HEK293 (cell line): ENCODE data around the gene GNG5.
A peak's percentile ranks its signal among the peaks of the same experiment; 100 is the strongest.

Experiments used
- PRDM1 ChIP-seq: fragments of 450-650 bp; formaldehyde crosslinking; IDR thresholded peaks from 2 replicates; pipeline ENCODE4; 2016; ENCODE audit warnings: missing biosample characterization, missing genetic modification characterization
- REPIN1 ChIP-seq: fragments of 450-650 bp; formaldehyde crosslinking; IDR thresholded peaks from 2 replicates; pipeline ENCODE4 v1.5.1; 2017; ENCODE audit warnings: missing biosample characterization, missing genetic modification characterization, low read depth
- ZBTB20 ChIP-seq: fragments of 450-650 bp; formaldehyde crosslinking; IDR thresholded peaks from 2 replicates; pipeline ENCODE4 v1.5.1; 2016; ENCODE audit warnings: missing biosample characterization, missing genetic modification characterization
- ZBTB7A ChIP-seq: fragments of 450-650 bp; formaldehyde crosslinking; IDR thresholded peaks from 2 replicates; pipeline ENCODE4 v1.5.1; 2016; ENCODE audit warnings: low read depth, missing biosample characterization, missing genetic modification characterization
- ZIC2 ChIP-seq: fragments of 450-650 bp; formaldehyde crosslinking; IDR thresholded peaks from 2 replicates; pipeline ENCODE4 v1.5.1; 2016; ENCODE audit warnings: missing biosample characterization, missing genetic modification characterization
- ZNF146 ChIP-seq: fragments of 450-650 bp; formaldehyde crosslinking; IDR thresholded peaks from 2 replicates; pipeline ENCODE4 v1.5.1; 2016; ENCODE audit warnings: missing biosample characterization, missing genetic modification characterization
- ZNF155 ChIP-seq: fragments of 450-650 bp; formaldehyde crosslinking; IDR thresholded peaks from 2 replicates; pipeline ENCODE4 v1.5.1; 2016; ENCODE audit warnings: missing biosample characterization, missing genetic modification characterization
- ZNF175 ChIP-seq: fragments of 450-650 bp; formaldehyde crosslinking; IDR thresholded peaks from 2 replicates; pipeline ENCODE4 v1.5.1; 2016; ENCODE audit warnings: missing biosample characterization, missing genetic modification characterization
- ZNF24 ChIP-seq: fragments of 450-650 bp; formaldehyde crosslinking; IDR thresholded peaks from 2 replicates; pipeline ENCODE4 v1.5.1; 2016; ENCODE audit warnings: missing biosample characterization, missing genetic modification characterization
- ZNF366 ChIP-seq: fragments of 450-650 bp; formaldehyde crosslinking; conservative IDR thresholded peaks from 2 replicates; pipeline ENCODE4 v1.5.1; 2016; ENCODE audit warnings: missing biosample characterization, missing genetic modification characterization
- ZNF416 ChIP-seq: fragments of 450-650 bp; formaldehyde crosslinking; IDR thresholded peaks from 2 replicates; pipeline ENCODE4 v1.5.1; 2016; ENCODE audit warnings: missing biosample characterization, missing genetic modification characterization
- ZNF571 ChIP-seq: fragments of 450-650 bp; formaldehyde crosslinking; IDR thresholded peaks from 2 replicates; pipeline ENCODE4 v1.5.0; 2017; ENCODE audit warnings: missing biosample characterization, missing genetic modification characterization
- ZNF623 ChIP-seq: fragments of 450-650 bp; formaldehyde crosslinking; IDR thresholded peaks from 2 replicates; pipeline ENCODE4 v1.5.1; 2016; ENCODE audit warnings: missing biosample characterization, missing genetic modification characterization
- ZNF626 ChIP-seq: fragments of 450-650 bp; sonication (Bioruptor Pico); formaldehyde crosslinking; IDR thresholded peaks from 2 replicates; pipeline ENCODE4 v1.5.1; 2018; ENCODE audit warnings: missing biosample characterization, missing genetic modification characterization, inconsistent platforms
- ZNF629 ChIP-seq: fragments of 450-650 bp; formaldehyde crosslinking; IDR thresholded peaks from 2 replicates; pipeline ENCODE4 v1.5.1; 2017; ENCODE audit warnings: missing biosample characterization, missing genetic modification characterization
- ZNF654 ChIP-seq: fragments of 450-650 bp; formaldehyde crosslinking; IDR thresholded peaks from 2 replicates; pipeline ENCODE4 v1.5.1; 2016; ENCODE audit warnings: low read depth, missing biosample characterization, missing genetic modification characterization
- ZNF660 ChIP-seq: fragments of 450-650 bp; IDR thresholded peaks from 2 replicates; pipeline ENCODE4 v1.5.1; 2018; ENCODE audit warnings: missing biosample characterization, mild to moderate bottlenecking, missing genetic modification characterization
- ZNF76 ChIP-seq: fragments of 450-650 bp; formaldehyde crosslinking; IDR thresholded peaks from 2 replicates; pipeline ENCODE4; 2016; ENCODE audit warnings: low read depth, missing biosample characterization, missing genetic modification characterization, borderline replicate concordance
- ZNF768 ChIP-seq: fragments of 450-650 bp; formaldehyde crosslinking; IDR thresholded peaks from 2 replicates; pipeline ENCODE4 v1.5.1; 2018; ENCODE audit warnings: missing biosample characterization, mild to moderate bottlenecking, missing genetic modification characterization
- TF ChIP-seq, protein P1 (sequence below): fragments of 450-650 bp; formaldehyde crosslinking; IDR thresholded peaks from 2 replicates; pipeline ENCODE4 v1.5.1; 2016; ENCODE audit warnings: missing biosample characterization, missing genetic modification characterization
- TF ChIP-seq, protein P2 (sequence below): fragments of 450-650 bp; formaldehyde crosslinking; IDR thresholded peaks from 2 replicates; pipeline ENCODE4 v1.5.1; 2016; ENCODE audit warnings: missing biosample characterization, missing genetic modification characterization
- TF ChIP-seq, protein P3 (sequence below): fragments of 450-650 bp; formaldehyde crosslinking; conservative IDR thresholded peaks from 2 replicates; pipeline ENCODE4 v1.5.1; 2016; ENCODE audit warnings: low read depth, missing biosample characterization, missing genetic modification characterization
- TF ChIP-seq, protein P4 (sequence below): fragments of 450-650 bp; formaldehyde crosslinking; IDR thresholded peaks from 2 replicates; pipeline ENCODE4 v1.5.1; 2016; ENCODE audit warnings: missing biosample characterization, missing genetic modification characterization
- TF ChIP-seq, protein P5 (sequence below): fragments of 450-650 bp; formaldehyde crosslinking; IDR thresholded peaks from 2 replicates; pipeline ENCODE4 v1.5.1; 2017; ENCODE audit warnings: missing biosample characterization, missing genetic modification characterization
- TF ChIP-seq, protein P6 (sequence below): fragments of 450-650 bp; formaldehyde crosslinking; IDR thresholded peaks from 2 replicates; pipeline ENCODE4 v1.5.1; 2016; ENCODE audit warnings: missing biosample characterization, missing genetic modification characterization, low read depth
- TF ChIP-seq, protein P7 (sequence below): fragments of 450-650 bp; formaldehyde crosslinking; IDR thresholded peaks from 2 replicates; pipeline ENCODE4 v1.5.1; 2016; ENCODE audit warnings: missing biosample characterization, missing genetic modification characterization

Gene GNG5

DNA sequence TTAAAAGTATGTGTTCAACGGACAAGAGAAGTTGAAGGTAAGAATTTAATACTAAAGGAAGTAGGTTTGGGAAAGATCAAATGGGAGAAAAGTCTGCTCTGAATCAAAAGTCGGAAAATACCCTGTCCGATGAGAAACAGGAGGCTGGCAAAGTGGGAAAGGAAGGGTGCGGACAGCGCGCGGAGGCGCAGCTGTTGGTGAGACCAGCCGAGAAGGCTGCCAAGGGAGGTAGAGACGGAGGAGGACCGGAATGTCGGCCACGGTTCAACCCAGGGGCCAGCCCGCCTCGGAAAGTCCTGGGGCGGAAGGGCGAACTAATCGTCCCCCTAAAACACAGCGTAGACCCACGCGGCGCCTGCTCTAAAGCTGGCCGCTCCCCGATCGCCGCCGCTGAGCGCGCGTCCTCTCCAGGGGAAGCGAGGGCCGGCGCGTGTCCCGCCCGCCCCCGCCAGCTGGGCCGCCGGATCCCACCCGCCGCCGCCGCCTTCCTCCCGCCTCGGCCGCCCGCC is 834 bp downstream of the GNG5 start (continued):
- TF ChIP-seq, protein P1, sequence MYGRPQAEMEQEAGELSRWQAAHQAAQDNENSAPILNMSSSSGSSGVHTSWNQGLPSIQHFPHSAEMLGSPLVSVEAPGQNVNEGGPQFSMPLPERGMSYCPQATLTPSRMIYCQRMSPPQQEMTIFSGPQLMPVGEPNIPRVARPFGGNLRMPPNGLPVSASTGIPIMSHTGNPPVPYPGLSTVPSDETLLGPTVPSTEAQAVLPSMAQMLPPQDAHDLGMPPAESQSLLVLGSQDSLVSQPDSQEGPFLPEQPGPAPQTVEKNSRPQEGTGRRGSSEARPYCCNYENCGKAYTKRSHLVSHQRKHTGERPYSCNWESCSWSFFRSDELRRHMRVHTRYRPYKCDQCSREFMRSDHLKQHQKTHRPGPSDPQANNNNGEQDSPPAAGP (tag by site-specific recombination), result no peak
- TF ChIP-seq ZBTB20 (tag by site-specific recombination) (peak; percentile 36; the same call in 1 of the 2 replicates), ZIC2 (tag by site-specific recombination) (no peak), ZBTB7A (tag by site-specific recombination) (0 out of 2 replicates have a peak, but pooled peaks have one; percentile 17), ZNF76 (tag by site-specific recombination) (no peak), ZNF571 (tag by site-specific recombination) (no peak), PRDM1 (tag by site-specific recombination) (no peak), ZNF24 (tag by site-specific recombination) (peak; percentile 60; the same call in 1 of the 2 replicates), ZNF146 (tag by site-specific recombination) (no peak), ZNF654 (tag by site-specific recombination) (no peak), ZNF366 (tag by site-specific recombination) (peak; percentile 48; the same call in 1 of the 2 replicates), ZNF626 (no peak), ZNF623 (no peak), REPIN1 (tag by site-specific recombination) (no peak), ZNF155 (tag by site-specific recombination) (no peak), ZNF416 (tag by site-specific recombination) (no peak), ZNF768 (no peak; the same call in 1 of the 2 replicates), ZNF660 (tag by site-specific recombination) (no peak), ZNF629 (tag by site-specific recombination) (no peak), ZNF175 (tag by site-specific recombination) (no peak)
- TF ChIP-seq, protein P2, sequence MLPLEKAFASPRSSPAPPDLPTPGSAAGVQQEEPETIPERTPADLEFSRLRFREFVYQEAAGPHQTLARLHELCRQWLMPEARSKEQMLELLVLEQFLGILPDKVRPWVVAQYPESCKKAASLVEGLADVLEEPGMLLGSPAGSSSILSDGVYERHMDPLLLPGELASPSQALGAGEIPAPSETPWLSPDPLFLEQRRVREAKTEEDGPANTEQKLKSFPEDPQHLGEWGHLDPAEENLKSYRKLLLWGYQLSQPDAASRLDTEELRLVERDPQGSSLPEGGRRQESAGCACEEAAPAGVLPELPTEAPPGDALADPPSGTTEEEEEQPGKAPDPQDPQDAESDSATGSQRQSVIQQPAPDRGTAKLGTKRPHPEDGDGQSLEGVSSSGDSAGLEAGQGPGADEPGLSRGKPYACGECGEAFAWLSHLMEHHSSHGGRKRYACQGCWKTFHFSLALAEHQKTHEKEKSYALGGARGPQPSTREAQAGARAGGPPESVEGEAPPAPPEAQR (tag by site-specific recombination), result no peak
- TF ChIP-seq, protein P3, sequence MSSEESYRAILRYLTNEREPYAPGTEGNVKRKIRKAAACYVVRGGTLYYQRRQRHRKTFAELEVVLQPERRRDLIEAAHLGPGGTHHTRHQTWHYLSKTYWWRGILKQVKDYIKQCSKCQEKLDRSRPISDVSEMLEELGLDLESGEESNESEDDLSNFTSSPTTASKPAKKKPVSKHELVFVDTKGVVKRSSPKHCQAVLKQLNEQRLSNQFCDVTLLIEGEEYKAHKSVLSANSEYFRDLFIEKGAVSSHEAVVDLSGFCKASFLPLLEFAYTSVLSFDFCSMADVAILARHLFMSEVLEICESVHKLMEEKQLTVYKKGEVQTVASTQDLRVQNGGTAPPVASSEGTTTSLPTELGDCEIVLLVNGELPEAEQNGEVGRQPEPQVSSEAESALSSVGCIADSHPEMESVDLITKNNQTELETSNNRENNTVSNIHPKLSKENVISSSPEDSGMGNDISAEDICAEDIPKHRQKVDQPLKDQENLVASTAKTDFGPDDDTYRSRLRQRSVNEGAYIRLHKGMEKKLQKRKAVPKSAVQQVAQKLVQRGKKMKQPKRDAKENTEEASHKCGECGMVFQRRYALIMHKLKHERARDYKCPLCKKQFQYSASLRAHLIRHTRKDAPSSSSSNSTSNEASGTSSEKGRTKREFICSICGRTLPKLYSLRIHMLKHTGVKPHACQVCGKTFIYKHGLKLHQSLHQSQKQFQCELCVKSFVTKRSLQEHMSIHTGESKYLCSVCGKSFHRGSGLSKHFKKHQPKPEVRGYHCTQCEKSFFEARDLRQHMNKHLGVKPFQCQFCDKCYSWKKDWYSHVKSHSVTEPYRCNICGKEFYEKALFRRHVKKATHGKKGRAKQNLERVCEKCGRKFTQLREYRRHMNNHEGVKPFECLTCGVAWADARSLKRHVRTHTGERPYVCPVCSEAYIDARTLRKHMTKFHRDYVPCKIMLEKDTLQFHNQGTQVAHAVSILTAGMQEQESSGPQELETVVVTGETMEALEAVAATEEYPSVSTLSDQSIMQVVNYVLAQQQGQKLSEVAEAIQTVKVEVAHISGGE, result peak; percentile 56; the same call in 1 of the 2 replicates
- TF ChIP-seq, protein P4, sequence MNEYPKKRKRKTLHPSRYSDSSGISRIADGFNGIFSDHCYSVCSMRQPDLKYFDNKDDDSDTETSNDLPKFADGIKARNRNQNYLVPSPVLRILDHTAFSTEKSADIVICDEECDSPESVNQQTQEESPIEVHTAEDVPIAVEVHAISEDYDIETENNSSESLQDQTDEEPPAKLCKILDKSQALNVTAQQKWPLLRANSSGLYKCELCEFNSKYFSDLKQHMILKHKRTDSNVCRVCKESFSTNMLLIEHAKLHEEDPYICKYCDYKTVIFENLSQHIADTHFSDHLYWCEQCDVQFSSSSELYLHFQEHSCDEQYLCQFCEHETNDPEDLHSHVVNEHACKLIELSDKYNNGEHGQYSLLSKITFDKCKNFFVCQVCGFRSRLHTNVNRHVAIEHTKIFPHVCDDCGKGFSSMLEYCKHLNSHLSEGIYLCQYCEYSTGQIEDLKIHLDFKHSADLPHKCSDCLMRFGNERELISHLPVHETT (tag by site-specific recombination), result no peak
- TF ChIP-seq, protein P5, sequence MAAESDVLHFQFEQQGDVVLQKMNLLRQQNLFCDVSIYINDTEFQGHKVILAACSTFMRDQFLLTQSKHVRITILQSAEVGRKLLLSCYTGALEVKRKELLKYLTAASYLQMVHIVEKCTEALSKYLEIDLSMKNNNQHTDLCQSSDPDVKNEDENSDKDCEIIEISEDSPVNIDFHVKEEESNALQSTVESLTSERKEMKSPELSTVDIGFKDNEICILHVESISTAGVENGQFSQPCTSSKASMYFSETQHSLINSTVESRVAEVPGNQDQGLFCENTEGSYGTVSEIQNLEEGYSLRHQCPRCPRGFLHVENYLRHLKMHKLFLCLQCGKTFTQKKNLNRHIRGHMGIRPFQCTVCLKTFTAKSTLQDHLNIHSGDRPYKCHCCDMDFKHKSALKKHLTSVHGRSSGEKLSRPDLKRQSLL (tag by site-specific recombination), result no peak
- TF ChIP-seq, protein P6, sequence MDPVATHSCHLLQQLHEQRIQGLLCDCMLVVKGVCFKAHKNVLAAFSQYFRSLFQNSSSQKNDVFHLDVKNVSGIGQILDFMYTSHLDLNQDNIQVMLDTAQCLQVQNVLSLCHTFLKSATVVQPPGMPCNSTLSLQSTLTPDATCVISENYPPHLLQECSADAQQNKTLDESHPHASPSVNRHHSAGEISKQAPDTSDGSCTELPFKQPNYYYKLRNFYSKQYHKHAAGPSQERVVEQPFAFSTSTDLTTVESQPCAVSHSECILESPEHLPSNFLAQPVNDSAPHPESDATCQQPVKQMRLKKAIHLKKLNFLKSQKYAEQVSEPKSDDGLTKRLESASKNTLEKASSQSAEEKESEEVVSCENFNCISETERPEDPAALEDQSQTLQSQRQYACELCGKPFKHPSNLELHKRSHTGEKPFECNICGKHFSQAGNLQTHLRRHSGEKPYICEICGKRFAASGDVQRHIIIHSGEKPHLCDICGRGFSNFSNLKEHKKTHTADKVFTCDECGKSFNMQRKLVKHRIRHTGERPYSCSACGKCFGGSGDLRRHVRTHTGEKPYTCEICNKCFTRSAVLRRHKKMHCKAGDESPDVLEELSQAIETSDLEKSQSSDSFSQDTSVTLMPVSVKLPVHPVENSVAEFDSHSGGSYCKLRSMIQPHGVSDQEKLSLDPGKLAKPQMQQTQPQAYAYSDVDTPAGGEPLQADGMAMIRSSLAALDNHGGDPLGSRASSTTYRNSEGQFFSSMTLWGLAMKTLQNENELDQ, result no peak
- TF ChIP-seq, protein P7, sequence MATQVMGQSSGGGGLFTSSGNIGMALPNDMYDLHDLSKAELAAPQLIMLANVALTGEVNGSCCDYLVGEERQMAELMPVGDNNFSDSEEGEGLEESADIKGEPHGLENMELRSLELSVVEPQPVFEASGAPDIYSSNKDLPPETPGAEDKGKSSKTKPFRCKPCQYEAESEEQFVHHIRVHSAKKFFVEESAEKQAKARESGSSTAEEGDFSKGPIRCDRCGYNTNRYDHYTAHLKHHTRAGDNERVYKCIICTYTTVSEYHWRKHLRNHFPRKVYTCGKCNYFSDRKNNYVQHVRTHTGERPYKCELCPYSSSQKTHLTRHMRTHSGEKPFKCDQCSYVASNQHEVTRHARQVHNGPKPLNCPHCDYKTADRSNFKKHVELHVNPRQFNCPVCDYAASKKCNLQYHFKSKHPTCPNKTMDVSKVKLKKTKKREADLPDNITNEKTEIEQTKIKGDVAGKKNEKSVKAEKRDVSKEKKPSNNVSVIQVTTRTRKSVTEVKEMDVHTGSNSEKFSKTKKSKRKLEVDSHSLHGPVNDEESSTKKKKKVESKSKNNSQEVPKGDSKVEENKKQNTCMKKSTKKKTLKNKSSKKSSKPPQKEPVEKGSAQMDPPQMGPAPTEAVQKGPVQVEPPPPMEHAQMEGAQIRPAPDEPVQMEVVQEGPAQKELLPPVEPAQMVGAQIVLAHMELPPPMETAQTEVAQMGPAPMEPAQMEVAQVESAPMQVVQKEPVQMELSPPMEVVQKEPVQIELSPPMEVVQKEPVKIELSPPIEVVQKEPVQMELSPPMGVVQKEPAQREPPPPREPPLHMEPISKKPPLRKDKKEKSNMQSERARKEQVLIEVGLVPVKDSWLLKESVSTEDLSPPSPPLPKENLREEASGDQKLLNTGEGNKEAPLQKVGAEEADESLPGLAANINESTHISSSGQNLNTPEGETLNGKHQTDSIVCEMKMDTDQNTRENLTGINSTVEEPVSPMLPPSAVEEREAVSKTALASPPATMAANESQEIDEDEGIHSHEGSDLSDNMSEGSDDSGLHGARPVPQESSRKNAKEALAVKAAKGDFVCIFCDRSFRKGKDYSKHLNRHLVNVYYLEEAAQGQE, result peak; percentile 82
